Inflammatory macrophage treated with lipopolysaccharide for 4 hours (primary cell): ENCODE data around the gene BCL6B.
"Not testable (repeated sequence)": the region's sequence is repeated elsewhere in the genome, so short reads cannot be mapped to it uniquely, and the experiment has no call there.

ENCODE experiments used
- DNase-seq: peaks from one replicate; pipeline ENCODE4 v3.0.0-alpha.2; 2020

BCL6B gene, protein sequence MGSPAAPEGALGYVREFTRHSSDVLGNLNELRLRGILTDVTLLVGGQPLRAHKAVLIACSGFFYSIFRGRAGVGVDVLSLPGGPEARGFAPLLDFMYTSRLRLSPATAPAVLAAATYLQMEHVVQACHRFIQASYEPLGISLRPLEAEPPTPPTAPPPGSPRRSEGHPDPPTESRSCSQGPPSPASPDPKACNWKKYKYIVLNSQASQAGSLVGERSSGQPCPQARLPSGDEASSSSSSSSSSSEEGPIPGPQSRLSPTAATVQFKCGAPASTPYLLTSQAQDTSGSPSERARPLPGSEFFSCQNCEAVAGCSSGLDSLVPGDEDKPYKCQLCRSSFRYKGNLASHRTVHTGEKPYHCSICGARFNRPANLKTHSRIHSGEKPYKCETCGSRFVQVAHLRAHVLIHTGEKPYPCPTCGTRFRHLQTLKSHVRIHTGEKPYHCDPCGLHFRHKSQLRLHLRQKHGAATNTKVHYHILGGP

GRCh38 chr17:7022781-7023571, at the start of gene BCL6B:
BCL6B (plus strand) TSS chr17:7023050; CDS start chr17:7023672, 622 bp downstream.
- DNase-seq: no peak

DNA sequence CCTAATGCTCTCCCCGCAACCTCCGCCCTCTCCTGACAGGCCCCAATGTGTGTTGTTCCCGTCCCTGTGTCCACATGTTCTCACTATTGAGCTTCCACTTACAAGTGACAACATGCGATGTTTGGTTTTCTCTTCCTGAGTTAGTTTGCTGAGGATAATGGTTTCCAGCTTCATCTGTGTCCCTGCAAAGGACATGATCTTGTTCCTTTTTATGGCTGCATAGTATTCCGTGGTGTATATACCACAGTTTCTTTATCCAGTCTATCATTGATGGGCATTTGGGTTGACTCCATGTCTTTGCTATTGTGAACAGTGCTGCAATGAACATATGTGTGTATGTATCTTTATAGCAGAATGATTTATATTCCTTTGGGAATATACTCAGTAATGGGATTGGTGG, 43.4 kb upstream of the BCL6B start:
- not testable (repeated sequence) for DNase-seq

DNA sequence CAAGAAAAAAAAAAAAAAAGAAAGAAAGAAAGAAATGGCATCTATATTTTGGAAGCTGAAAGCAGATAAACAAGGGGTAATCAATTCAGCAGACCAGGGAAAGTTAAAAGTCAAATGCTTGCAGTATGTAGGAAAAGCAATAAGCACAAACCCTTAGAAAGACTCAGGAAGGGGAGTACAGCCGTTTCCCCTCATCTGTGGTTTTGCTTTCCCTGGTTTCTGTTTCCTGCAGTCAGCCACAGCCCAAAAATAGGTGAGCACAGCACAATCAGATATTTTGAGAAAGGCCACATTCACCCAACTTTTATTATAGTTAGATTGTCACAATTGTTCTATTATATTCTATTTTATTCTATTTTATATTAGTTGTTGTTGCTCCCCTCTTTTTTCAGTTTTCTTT, 41.4 kb upstream of the BCL6B start:
- DNase-seq: no peak

GRCh38 chr17:6985266-6985665, 37.6 kb upstream of the BCL6B start:
- no peak for DNase-seq

- no peak for DNase-seq
These were observed 36.2 kb upstream of the BCL6B start for GRCh38 chr17:6986676-6987075.

DNA sequence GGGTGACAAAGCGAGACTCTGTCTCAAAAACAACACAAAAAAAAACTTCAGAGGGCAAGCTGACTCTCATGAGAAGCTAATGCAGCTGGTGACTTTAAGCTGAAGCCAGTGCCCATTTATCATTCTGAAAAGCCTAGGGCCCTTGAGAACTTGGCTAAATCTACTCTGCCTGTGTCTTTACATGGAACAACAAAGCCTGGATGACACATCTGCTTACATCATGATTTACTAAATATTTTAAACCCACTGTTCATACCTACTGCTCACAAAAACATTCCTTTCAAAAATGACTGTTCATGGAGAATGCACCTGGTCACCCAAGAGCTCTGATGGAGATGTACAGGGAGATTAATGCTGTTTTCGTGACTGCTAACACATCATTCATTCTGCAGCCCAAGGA, 33.1 kb upstream of the BCL6B start:
- DNase-seq: no peak

DNA sequence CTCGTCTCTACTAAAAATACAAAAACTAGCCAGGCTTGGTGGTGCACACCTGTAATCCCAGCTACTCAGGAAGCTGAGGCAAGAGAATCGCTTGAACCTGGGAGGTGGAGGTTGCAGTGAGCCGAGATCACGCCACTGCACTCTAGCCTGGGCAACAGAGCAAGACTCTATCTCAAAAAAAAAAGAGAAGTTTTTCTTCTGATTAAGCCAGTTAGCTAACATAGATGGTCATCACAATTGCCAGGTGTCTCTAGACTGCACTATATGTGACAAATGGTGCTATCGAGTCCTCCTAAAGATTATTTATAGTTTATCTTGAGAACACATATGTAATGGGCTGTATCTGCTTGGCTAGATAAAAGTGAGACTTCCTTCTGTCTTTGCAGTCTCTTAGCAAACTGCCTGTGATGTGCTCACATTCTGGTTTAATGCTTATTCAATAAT, 29.2 kb upstream of the BCL6B start:
- not testable (repeated sequence) for DNase-seq

- no peak for DNase-seq
These were observed 28.7 kb upstream of the BCL6B start for GRCh38 chr17:6994118-6994598.

- DNase-seq: no peak
These were observed 28.1 kb upstream of the BCL6B start for GRCh38 chr17:6994666-6995256.

- no peak for DNase-seq
These were observed 27.2 kb upstream of the BCL6B start, which contains the start of gene ALOX12 for GRCh38 chr17:6995500-6996255. ALOX12 (plus strand) TSS chr17:6996049; CDS start chr17:6996118, 69 bp downstream.

DNA sequence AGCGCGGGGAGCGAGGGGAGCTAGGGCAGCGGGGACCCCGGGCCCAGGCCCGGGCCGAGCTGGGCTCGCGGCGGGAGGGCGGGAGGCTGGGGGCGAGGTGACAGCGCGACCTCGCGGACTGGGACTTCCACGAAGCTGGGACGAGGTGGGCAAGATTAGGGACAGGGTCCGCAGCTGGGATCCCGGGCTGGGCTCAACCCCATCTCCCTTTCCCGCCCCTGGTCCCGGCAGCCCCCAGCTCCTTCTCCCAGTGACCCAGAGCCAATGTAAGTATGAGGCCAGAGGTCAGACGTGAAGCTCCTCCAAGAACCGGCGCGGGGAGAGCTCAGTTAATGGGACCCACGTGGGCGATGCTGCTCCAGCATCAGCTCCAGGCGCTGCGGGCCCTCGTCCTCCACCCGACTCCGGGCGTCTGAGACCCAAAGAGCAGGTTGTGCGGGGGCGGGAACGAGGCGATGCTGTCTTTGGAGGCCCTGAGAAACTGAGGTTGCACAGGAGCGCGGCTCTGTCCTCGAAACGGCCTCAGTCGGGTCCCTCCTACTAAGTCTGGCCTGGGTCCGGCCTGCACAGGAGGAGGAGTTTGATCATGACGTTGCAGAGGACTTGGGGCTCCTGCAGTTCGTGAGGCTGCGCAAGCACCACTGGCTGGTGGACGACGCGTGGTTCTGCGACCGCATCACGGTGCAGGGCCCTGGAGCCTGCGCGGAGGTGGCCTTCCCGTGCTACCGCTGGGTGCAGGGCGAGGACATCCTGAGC, 26.4 kb upstream of the BCL6B start:
- DNase-seq: no peak

DNA sequence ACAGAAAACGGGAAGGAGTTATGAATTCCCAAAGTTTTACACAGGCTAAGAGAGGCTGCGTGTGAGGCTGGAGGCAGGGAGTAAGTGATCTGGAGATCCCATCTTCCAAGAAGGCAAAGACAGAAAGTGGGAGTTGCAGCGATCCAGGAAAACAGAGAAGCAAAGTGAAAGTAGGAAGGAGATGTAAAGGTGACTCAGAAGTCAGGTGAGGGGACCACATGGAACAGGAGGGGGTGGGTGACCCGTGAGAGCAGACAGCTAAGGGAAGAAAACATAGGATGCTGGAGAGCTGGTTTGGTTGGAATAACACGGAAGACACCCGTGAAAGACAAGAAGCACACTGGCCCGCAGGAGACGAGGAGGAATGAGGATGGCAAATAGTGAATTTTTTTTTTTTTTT, 25.7 kb upstream of the BCL6B start:
- DNase-seq: no peak

- DNase-seq: no peak
These were observed 23.9 kb upstream of the BCL6B start for GRCh38 chr17:6998855-6999508.

- DNase-seq: no peak
These were observed 21.4 kb upstream of the BCL6B start for GRCh38 chr17:7001318-7001961.

DNA sequence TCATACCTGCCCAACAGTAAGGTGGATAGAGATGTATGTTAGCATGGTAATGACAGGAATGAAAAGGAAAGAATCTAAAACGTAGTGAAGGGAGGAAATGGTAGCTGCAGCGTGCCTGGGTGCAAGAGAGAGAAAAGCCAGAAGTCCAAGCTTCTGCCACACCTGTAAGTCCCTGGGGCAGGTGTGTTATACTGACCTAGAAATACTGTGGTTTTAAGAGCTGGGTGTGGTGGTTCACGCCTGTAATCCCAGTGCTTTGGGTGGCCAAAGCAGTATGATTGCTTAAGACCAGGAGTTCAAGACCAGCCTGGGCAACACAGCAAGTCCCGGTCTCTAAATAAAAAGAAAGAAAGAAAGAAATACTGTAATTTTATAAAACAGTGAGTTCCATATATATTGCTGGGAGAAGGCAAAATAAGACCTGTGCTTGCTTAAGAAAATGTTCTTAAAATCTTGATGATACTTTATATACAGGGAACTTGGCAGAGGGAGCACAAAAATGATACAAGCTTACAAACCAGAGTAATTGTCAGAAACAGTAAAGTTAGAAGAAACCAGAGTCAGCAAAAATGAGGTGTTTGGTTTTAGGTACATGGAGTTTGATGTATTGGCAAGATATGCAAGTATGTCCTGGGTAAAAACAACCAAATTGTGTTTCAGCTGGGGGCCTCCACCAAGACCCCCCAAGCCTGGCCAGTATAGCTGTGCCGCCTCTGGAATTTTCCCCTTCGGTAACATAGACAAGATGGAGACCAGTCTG, 20.4 kb upstream of the BCL6B start:
- DNase-seq: no peak

GRCh38 chr17:7003745-7004144, 19.1 kb upstream of the BCL6B start:
- no peak for DNase-seq

GRCh38 chr17:7004398-7005253, 18.2 kb upstream of the BCL6B start:
- peak; percentile 68 for DNase-seq

- no peak for DNase-seq
These were observed 17.1 kb upstream of the BCL6B start for GRCh38 chr17:7005716-7006115.

- DNase-seq: no peak
These were observed 15.7 kb upstream of the BCL6B start for GRCh38 chr17:7007143-7007542.
